OCI-LY1 (cell line): Measurements from ENCODE around the gene ABL2.

Experiments used
- H2AFZ ChIP-seq: fragments of 200-600 bp; sonication (generic), shearing (Covaris generic); 2 replicates; pipeline ENCODE4 v1.6.0; 2014; ENCODE audit warnings: antibody characterized with exemption, mild to moderate bottlenecking, low read length
- H3F3A ChIP-seq: fragments of 200-600 bp; sonication (generic), shearing (Covaris generic); 2 replicates; pipeline ENCODE4 v1.6.0; 2014; ENCODE audit warnings: mild to moderate bottlenecking, antibody characterized with exemption, low read length, moderate library complexity; ENCODE audit not compliant: insufficient read depth
- H3K27ac ChIP-seq: fragments of 200-600 bp; sonication (generic); 2 replicates; pipeline ENCODE4 v1.5.1; 2014; ENCODE audit warnings: low read length, mixed run types, mild to moderate bottlenecking, low read depth; ENCODE audit not compliant: poor library complexity, severe bottlenecking
- H3K27me3 ChIP-seq: fragments of 200-600 bp; sonication (generic); 2 replicates; pipeline ENCODE4 v1.6.0; 2014; ENCODE audit warnings: antibody characterized with exemption, mild to moderate bottlenecking, low read length, moderate library complexity; ENCODE audit not compliant: insufficient read depth
- H3K36me3 ChIP-seq: fragments of 200-600 bp; sonication (generic); 2 replicates; pipeline ENCODE4 v1.6.1; 2014; ENCODE audit warnings: mild to moderate bottlenecking, antibody characterized with exemption, low read length, moderate library complexity, mixed read lengths; ENCODE audit not compliant: insufficient read depth
- H3K4me1 ChIP-seq: fragments of 200-600 bp; sonication (generic); 2 replicates; pipeline ENCODE4 v1.5.1; 2014; ENCODE audit warnings: mild to moderate bottlenecking, low read length, moderate library complexity; ENCODE audit not compliant: insufficient read depth, severe bottlenecking
- H3K4me2 ChIP-seq: fragments of 200-600 bp; sonication (generic), shearing (Covaris generic); 2 replicates; pipeline ENCODE4 v1.6.1; 2014; ENCODE audit warnings: low read length
- H3K4me3 ChIP-seq: fragments of 200-600 bp; sonication (generic); 2 replicates; pipeline ENCODE4 v1.5.1; 2014; ENCODE audit warnings: low read length, low read depth, mild to moderate bottlenecking, mixed read lengths; ENCODE audit not compliant: poor library complexity, severe bottlenecking
- H3K79me2 ChIP-seq: fragments of 200-600 bp; shearing (Covaris generic); 2 replicates; pipeline ENCODE4 v1.6.1; 2016; ENCODE audit warnings: mixed run types, low read length, mixed read lengths; ENCODE audit not compliant: insufficient read depth
- H3K9ac ChIP-seq: fragments of 200-600 bp; sonication (generic), shearing (Covaris generic); 2 replicates; pipeline ENCODE4 v1.6.1; 2014; ENCODE audit warnings: mild to moderate bottlenecking, low read length, mixed read lengths
- H3K9me2 ChIP-seq: fragments of 200-600 bp; sonication (generic), shearing (Covaris generic); 2 replicates; pipeline ENCODE4 v1.6.1; 2014; ENCODE audit warnings: low read depth, mild to moderate bottlenecking, low read length, mixed read lengths
- H3K9me3 ChIP-seq: fragments of 200-600 bp; shearing (Covaris generic); 2 replicates; pipeline ENCODE4 v1.6.1; 2014; ENCODE audit warnings: low read length, mixed read lengths
- H4K20me1 ChIP-seq: fragments of 200-600 bp; sonication (generic), shearing (Covaris generic); 2 replicates; pipeline ENCODE4 v1.6.0; 2016; ENCODE audit warnings: mild to moderate bottlenecking, low read length; ENCODE audit not compliant: insufficient read depth
- EZH2 ChIP-seq: fragments of 200-600 bp; sonication (generic), shearing (Covaris generic); IDR thresholded peaks from 2 replicates; pipeline ENCODE4 v1.8.0; 2017; ENCODE audit warnings: borderline replicate concordance, mixed run types, mild to moderate bottlenecking, antibody characterized with exemption, low read length, moderate library complexity, mixed read lengths
- TF ChIP-seq, protein P1 (sequence below): fragments of 200-600 bp; sonication (generic), shearing (Covaris generic); IDR thresholded peaks from 2 replicates; pipeline ENCODE4 v1.5.1; 2017; ENCODE audit warnings: mild to moderate bottlenecking, antibody characterized with exemption, low read length, moderate library complexity, mixed read lengths

Gene ABL2

DNA sequence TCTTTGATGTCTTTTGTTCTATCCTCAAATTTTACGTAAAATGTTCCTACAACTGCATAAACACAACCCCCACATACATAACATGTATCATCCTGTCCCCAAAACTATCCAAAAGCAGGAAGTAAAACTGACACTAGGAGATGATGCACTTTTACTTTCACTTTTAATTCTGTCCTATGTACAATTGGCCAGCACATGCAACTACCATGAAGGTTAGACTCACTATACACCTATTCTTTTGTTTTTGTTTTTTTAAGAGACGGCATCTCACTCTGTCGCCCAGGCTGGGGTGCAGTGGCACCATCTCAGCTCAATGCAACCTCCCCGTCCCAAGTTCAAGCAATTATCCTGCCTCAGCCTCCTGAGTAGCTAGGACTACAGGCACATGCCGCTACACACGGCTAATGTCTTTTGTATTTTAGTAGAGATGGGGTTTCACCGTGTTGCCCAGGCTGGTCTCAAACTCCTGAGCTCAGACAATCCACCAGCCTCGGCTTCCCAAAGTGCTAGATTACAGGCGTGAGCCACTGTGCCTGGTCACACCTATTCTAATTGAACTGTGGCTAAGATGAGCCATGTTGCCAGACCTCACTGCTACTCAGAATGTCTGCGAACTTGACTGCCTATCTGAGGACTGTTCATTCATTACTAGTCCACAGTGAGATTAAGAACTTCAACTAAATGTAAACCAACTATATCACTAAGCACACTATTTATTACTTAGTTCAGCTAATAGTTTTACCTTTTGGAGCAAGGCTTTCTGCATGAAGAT is 99.6 kb downstream of the ABL2 start:
- Histone ChIP-seq H3K27ac (peak overlapping the region; percentile 75), H3K9ac (peak overlapping the region; percentile 33; the same call in 1 of the 2 replicates)

DNA sequence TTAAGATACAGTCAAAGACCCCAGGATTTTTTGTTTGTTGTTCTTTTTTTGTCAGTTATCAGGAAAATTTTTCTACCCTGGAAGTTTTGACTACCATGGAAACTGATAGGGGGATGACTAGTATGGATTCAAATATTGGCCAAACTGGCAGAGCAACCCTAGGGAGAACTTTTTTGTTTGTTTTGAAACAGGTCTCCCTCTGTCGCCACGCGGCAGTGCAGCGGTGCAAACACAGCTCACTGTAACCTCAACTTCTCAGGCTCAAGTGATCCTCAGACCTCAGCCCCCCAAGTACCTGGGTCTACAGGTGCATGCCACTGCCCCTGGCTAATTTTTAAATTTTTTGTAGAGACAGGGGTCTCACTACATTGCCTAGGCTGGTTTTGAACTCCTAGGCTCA is 101.0 kb downstream of the ABL2 start:
- Histone ChIP-seq H2AFZ (no peak overlapping the region), H3K27ac (no peak overlapping the region), H3K9me3 (no peaks in the 10 kb centered on the region), H3K79me2 (no peaks in the 10 kb centered on the region), H3F3A (peaks cover 5% of the 10 kb centered on the region; the same call in 1 of the 2 replicates), H3K4me3 (no peak overlapping the region), H3K4me2 (no peak overlapping the region), H3K4me1 (peaks cover 24% of the 10 kb centered on the region), H3K9me2 (no peaks in the 10 kb centered on the region), H4K20me1 (no peaks in the 10 kb centered on the region), H3K27me3 (no peaks in the 10 kb centered on the region), H3K9ac (0 out of 2 replicates have a peak overlapping the region, but pooled peaks have one; percentile 2), H3K36me3 (no peaks in the 10 kb centered on the region)
- no peak for TF ChIP-seq EZH2
- TF ChIP-seq, protein P1, sequence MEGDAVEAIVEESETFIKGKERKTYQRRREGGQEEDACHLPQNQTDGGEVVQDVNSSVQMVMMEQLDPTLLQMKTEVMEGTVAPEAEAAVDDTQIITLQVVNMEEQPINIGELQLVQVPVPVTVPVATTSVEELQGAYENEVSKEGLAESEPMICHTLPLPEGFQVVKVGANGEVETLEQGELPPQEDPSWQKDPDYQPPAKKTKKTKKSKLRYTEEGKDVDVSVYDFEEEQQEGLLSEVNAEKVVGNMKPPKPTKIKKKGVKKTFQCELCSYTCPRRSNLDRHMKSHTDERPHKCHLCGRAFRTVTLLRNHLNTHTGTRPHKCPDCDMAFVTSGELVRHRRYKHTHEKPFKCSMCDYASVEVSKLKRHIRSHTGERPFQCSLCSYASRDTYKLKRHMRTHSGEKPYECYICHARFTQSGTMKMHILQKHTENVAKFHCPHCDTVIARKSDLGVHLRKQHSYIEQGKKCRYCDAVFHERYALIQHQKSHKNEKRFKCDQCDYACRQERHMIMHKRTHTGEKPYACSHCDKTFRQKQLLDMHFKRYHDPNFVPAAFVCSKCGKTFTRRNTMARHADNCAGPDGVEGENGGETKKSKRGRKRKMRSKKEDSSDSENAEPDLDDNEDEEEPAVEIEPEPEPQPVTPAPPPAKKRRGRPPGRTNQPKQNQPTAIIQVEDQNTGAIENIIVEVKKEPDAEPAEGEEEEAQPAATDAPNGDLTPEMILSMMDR, result no peak

More for the DNA sequence above, 99.6 kb downstream of the ABL2 start:
- H3K9me2 ChIP-seq, result no peaks in the 10 kb centered on the region
- H3K27me3 ChIP-seq, result no peaks in the 10 kb centered on the region
- no peaks in the 10 kb centered on the region for H4K20me1 ChIP-seq
- peak overlapping the region; percentile 48 for H3K4me3 ChIP-seq
- H3F3A ChIP-seq, result peaks cover 5% of the 10 kb centered on the region; the same call in 1 of the 2 replicates
- no peaks in the 10 kb centered on the region for H3K36me3 ChIP-seq
- peak overlapping the region; percentile 71 for H3K4me2 ChIP-seq
- no peaks in the 10 kb centered on the region for H3K9me3 ChIP-seq
- H3K4me1 ChIP-seq, result peaks cover 24% of the 10 kb centered on the region
- no peaks in the 10 kb centered on the region for H3K79me2 ChIP-seq
- H2AFZ ChIP-seq, result no peak overlapping the region
- TF ChIP-seq EZH2, result no peak
- TF ChIP-seq, protein P1, result no peak

DNA sequence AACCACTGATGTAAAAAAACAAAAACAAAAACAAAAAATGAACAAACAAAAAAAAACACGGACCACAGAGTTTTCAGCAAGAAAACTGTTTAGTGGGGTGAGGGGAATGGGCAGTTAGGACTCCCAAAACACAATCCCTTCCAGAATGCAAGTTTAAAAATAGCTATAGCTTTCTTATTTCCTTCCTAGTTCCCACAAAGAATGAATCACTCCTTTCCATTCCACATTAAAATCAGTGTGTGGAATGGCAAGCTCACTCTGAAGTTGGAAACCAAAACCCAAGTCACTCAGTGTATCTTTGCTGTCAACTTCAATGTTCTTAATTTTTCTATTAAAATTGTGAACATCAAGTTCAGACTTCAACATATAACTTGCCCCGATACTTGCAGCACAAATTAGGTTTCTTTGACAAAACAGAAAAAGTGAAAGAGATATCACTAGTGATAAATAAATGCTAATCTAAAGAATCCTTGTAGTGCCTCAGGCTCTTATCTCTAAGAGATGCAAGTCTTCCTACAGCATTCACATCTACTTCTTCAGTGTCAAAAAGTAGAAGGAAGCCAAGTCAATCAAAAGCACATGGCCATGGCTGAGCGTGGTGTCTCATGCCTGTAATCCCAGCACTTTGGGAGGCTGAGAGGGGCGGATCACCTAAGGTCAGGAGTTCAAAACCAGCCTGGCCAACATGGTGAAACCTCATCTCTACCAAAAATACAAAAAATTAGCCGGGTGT is 102.1 kb downstream of the ABL2 start:
- no peaks in the 10 kb centered on the region for H3K27me3 ChIP-seq
- no peak overlapping the region for H3K9ac ChIP-seq
- H3K79me2 ChIP-seq, result no peaks in the 10 kb centered on the region
- no peaks in the 10 kb centered on the region for H4K20me1 ChIP-seq
- H3K4me1 ChIP-seq, result peaks cover 24% of the 10 kb centered on the region
- TF ChIP-seq, protein P1, result no peak
- no peak for TF ChIP-seq EZH2
- no peak overlapping the region for H2AFZ ChIP-seq
- H3K4me3 ChIP-seq, result no peak overlapping the region
- H3K27ac ChIP-seq, result no peak overlapping the region
- no peaks in the 10 kb centered on the region for H3K9me3 ChIP-seq
- no peak overlapping the region for H3K4me2 ChIP-seq
- H3K36me3 ChIP-seq, result no peaks in the 10 kb centered on the region
- H3F3A ChIP-seq, result peaks cover 5% of the 10 kb centered on the region; the same call in 1 of the 2 replicates
- H3K9me2 ChIP-seq, result no peaks in the 10 kb centered on the region
